HG03442 (cell line): ENCODE data around the gene OR10G2.

Experiments
- ATAC-seq: cut with Tn5 transposase; IDR thresholded peaks from one replicate; pipeline ENCODE4 v1.9.1; 2021; ENCODE audit warnings: mild to moderate bottlenecking, moderate library complexity; ENCODE audit not compliant: unreplicated experiment

Gene OR10G2

GRCh38 chr14:21589317-21589716 is 45.4 kb downstream of the OR10G2 start:
- no peak for ATAC-seq
